ENCODE results near the gene SFPQ.
A peak's percentile ranks its signal among the peaks of the same experiment; 100 is the strongest.

SFPQ gene

DNA sequence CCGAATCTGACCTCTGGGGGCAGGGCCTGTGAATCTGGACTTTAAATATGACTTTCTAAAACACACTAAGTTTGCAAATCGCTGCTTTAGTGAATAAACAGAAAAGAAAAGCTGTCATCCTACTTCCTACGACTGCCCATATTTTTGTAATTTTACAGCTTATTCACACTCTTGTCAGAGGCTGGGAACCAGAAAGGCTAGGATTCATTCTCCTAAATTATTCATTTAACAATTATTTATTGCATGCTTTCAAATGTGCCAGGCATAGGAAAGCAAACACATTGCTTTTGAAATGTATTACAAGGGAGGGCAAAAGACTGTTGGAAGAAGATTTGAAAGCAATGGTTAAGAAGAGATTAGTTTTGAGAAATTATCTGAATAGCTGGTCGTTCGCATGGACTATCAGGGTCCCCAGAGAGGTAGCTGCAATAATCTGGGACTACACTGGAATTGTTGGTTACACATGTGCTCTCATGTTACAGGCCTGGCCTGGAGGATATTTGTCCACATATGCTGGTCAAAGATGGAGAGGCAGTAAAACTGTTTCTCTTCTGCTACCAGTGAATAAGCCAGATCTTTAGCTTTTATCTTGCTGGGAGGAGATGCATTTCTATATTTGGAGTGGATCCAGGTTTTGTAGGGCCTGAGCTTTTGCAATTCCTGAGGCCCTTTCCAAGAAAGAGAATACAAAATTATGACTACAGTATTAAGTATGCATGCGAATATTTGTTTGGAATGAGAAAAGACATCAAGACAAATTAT, 29.6 kb upstream of the SFPQ start:
- TF ChIP-seq, protein P1, sequence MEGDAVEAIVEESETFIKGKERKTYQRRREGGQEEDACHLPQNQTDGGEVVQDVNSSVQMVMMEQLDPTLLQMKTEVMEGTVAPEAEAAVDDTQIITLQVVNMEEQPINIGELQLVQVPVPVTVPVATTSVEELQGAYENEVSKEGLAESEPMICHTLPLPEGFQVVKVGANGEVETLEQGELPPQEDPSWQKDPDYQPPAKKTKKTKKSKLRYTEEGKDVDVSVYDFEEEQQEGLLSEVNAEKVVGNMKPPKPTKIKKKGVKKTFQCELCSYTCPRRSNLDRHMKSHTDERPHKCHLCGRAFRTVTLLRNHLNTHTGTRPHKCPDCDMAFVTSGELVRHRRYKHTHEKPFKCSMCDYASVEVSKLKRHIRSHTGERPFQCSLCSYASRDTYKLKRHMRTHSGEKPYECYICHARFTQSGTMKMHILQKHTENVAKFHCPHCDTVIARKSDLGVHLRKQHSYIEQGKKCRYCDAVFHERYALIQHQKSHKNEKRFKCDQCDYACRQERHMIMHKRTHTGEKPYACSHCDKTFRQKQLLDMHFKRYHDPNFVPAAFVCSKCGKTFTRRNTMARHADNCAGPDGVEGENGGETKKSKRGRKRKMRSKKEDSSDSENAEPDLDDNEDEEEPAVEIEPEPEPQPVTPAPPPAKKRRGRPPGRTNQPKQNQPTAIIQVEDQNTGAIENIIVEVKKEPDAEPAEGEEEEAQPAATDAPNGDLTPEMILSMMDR (IDR thresholded peaks at IDR 0.05; ENCODE audit: low read depth, low read length, missing control alignments): no peak

DNA sequence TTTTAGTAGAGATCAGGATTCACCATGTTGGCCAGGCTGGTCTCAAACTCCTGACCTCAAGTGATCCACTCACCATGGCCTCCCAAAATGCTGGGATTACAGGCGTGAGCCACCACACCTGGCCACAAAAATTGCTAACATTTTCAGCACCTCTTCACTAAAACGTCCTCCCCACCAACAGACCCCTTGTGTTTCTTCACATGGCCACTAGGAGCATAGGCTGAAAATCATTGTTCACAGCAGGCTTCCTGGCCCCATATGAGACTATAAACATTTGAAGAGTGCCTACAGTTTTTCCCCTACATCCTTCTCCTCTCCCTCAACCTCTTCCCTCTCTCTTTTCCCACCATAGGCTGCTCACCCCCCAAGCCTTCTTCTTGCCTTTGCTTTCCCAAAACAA, 28.0 kb upstream of the SFPQ start:
- TF ChIP-seq, protein P1 (IDR thresholded peaks at IDR 0.05; ENCODE audit: low read depth, low read length, missing control alignments): peak; percentile 56
- no peak overlapping the region for H3K4me3 ChIP-seq (replicated peaks; ENCODE audit: low read depth, low read length)
- DNase-seq (ENCODE audit: extremely low read depth, low read depth): no peak

More for the DNA sequence above, 29.6 kb upstream of the SFPQ start:
- no peak for DNase-seq (ENCODE audit: extremely low read depth, low read depth)
- H3K4me3 ChIP-seq (replicated peaks; ENCODE audit: low read depth, low read length): no peak overlapping the region

DNA sequence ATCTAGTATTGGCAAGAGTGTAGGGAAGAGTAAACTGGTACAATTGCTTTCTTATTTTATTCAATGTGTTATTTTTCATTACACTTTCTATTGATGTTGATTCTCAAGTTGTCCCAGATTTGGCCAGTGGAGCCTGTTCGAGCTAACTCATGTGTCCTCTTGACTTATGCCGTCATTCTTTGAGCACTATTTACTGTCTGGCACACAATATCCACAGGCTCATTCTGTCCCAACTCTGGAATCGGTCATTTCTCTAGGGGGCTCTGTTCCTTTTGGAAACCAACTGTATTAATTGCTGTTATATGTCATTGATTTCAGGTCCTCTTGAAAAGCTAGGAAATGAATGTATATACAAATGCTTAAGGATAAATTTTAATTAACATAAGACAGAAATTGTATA, 22.4 kb upstream of the SFPQ start:
- TF ChIP-seq, protein P1 (IDR thresholded peaks at IDR 0.05; ENCODE audit: low read depth, low read length, missing control alignments): no peak
- DNase-seq (ENCODE audit: extremely low read depth, low read depth): no peak

DNA sequence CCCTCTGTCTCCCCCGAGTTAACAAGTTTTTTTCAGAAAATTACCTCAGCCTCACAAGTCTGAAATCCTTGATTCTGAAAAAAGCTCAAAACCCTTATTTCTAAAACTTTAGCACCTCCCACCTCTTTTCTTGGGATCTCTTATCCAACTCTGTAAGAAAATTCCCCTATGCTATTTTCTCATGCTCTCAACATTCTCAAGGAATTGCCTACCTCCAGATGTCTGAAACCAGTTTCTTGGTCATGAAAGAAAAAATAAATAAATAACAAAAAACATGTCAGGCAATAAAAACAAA, 18.1 kb upstream of the SFPQ start:
- no peak for DNase-seq (ENCODE audit: extremely low read depth, low read depth)
- TF ChIP-seq, protein P1 (IDR thresholded peaks at IDR 0.05; ENCODE audit: low read depth, low read length, missing control alignments): no peak
- H3K4me3 ChIP-seq (replicated peaks; ENCODE audit: low read depth, low read length): no peak overlapping the region

More for the DNA sequence above, 22.4 kb upstream of the SFPQ start:
- H3K4me3 ChIP-seq (replicated peaks; ENCODE audit: low read depth, low read length): no peak overlapping the region

DNA sequence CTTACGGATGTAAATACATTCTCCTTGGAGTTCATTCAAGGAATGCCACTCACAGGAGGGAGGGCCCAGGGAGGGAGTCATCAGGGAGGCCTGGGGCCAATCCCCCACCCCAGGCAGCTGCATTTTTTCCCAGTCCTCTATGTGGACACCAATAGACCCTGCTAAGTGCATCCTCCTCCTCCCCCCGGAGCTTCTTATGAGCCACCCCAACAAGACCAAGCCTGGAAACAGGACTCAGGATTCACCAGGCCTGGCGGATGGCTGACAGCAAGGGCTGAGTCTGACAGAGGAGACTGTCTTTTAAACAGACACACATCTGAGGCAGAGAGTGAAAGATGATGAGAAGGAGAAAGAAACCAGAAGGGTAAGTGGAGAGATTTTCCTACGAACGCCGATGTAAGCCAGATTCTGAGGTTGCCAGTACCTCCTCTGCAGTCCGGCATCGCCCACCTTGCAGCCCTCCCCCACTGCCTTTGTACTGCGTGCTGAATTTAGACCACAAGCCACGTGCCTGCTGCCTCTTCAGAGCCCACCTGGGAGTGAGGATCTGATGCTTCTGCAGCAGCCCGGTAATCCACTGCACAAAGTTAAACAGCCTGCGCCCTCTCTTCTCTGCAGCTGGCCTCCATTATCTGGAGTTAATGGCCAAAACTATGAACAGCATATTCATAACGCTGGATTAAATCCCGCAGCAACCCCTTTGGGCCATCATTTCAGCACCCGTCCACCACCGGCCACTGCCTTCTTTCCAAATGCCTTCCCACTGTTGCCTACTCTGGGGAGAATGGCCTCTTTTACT, 17.6 kb upstream of the SFPQ start:
- DNase-seq (ENCODE audit: extremely low read depth, low read depth): no peak
- H3K4me3 ChIP-seq (replicated peaks; ENCODE audit: low read depth, low read length): no peak overlapping the region
- TF ChIP-seq, protein P1 (IDR thresholded peaks at IDR 0.05; ENCODE audit: low read depth, low read length, missing control alignments): no peak

DNA sequence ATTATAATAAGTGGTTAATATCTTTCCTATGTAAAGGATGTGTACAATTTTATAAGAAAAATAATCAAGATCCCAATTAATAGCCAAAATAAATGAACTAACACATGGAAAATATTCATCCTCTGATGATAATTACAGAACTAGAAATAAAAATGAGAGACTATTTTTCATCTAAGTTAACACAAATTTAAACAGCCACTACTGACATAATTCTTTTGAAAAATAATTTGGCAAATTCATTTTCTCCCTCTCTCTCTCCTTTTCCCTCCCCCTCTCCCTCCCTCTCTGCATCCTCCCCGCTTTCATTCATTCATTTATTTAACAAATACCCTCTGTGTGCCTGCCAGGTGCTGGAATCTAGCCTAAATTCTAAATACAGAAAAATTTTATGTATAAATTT, 10.3 kb upstream of the SFPQ start:
- TF ChIP-seq, protein P1 (IDR thresholded peaks at IDR 0.05; ENCODE audit: low read depth, low read length, missing control alignments): no peak
- H3K4me3 ChIP-seq (replicated peaks; ENCODE audit: low read depth, low read length): no peak overlapping the region
- no peak for DNase-seq (ENCODE audit: extremely low read depth, low read depth)
